Caco-2 (cell line): ENCODE data around the gene JPT2. TPM values are rescaled to one million over a fixed set of nuclear protein-coding genes. Genes with fewer than 3 reads are reported as not detected.

Source experiments
- BruUV-seq: library from RNA; stranded (reverse); fragments of 400-500 nt; replicated peaks from 2 replicates; lab custom pipeline; 2021; lab: Mats Ljungman, UMichigan
- CTCF ChIA-PET: fragments of 300-600 bp; sonication (Branson Sonifier 250); formaldehyde crosslinking; loops from one replicate; lab custom pipeline; 2022; ENCODE audit warnings: antibody characterized with exemption; lab: Charles Lee
- POLR2A ChIA-PET: fragments of 300-600 bp; sonication (Branson Sonifier 250); formaldehyde crosslinking; loops from one replicate; lab custom pipeline; 2022; ENCODE audit warnings: antibody characterized with exemption; lab: Charles Lee
- DNase-seq, 2 experiments: peaks; one replicate each; pipeline versions ENCODE4 v3.0.0 to v3.0.0-alpha.2; 2020 to 2022
- H3K27me3 ChIP-seq: replicated peaks from 2 replicates; pipeline ENCODE4 v1.6.0; 2011; ENCODE audit warnings: low read length; ENCODE audit not compliant: control insufficient read depth, insufficient read depth
- H3K36me3 ChIP-seq: 2 replicates; pipeline ENCODE4 v1.5.1; 2011; ENCODE audit warnings: low read length; ENCODE audit not compliant: control insufficient read depth, insufficient read depth
- H3K4me1 ChIP-seq: fragments of 250-450 bp; sonication (Bioruptor Pico); 2 replicates; pipeline ENCODE4 v1.5.1; 2020; ENCODE audit warnings: mild to moderate bottlenecking
- H3K4me3 ChIP-seq: 2 replicates; pipeline ENCODE4 v1.5.1; 2011; ENCODE audit warnings: low read depth, mild to moderate bottlenecking, control low read depth, low read length
- H3K9me3 ChIP-seq: fragments of 250-450 bp; sonication (Bioruptor Pico); 2 replicates; pipeline ENCODE4 v1.5.1; 2020; ENCODE audit warnings: mild to moderate bottlenecking, moderate library complexity
- H3K27ac Mint-ChIP-seq: one replicate; pipeline ENCODE4 v1.8.0; 2022; ENCODE audit warnings: mixed read lengths; ENCODE audit not compliant: unreplicated experiment
- H3K27me3 Mint-ChIP-seq: one replicate; pipeline ENCODE4 v1.8.0; 2022; ENCODE audit warnings: mixed read lengths; ENCODE audit not compliant: insufficient read depth, unreplicated experiment
- H3K36me3 Mint-ChIP-seq: one replicate; pipeline ENCODE4 v1.8.0; 2022; ENCODE audit warnings: mild to moderate bottlenecking, mixed read lengths; ENCODE audit not compliant: insufficient read depth, unreplicated experiment
- H3K4me1 Mint-ChIP-seq: one replicate; pipeline ENCODE4 v1.8.0; 2022; ENCODE audit warnings: low read depth, mixed read lengths; ENCODE audit not compliant: unreplicated experiment
- H3K4me3 Mint-ChIP-seq: one replicate; pipeline ENCODE4 v1.8.0; 2022; ENCODE audit warnings: mild to moderate bottlenecking, moderate library complexity, mixed read lengths; ENCODE audit not compliant: unreplicated experiment
- H3K9me3 Mint-ChIP-seq: one replicate; pipeline ENCODE4 v1.8.0; 2022; ENCODE audit warnings: mixed read lengths; ENCODE audit not compliant: unreplicated experiment
- CTCF ChIP-seq, 2 experiments: fragments of 200-600 bp in 1 of 2; IDR thresholded peaks; 1 replicate in 1 of 2; 2 replicates in 1 of 2; pipeline versions ENCODE4 v1.5.1 to v1.8.0; 2011 to 2022; ENCODE audit warnings: antibody characterized with exemption in 1 of 2, control low read depth in 1 of 2, inconsistent platforms in 1 of 2, low read depth in 1 of 2, low read length in 1 of 2, mild to moderate bottlenecking in 1 of 2, moderate library complexity in 1 of 2; ENCODE audit not compliant: insufficient read depth in 1 of 2, severe bottlenecking in 1 of 2, unreplicated experiment in 1 of 2
- intact Hi-C: fragments of 100-400 bp; cut with micrococcal nuclease; formaldehyde crosslinking; loops from one replicate; pipeline ENCODE4 v1.10.0; 2022; ENCODE audit not compliant: unreplicated experiment
- total RNA-seq: library from RNA; stranded (reverse); gene quantifications from 2 replicates; pipeline ENCODE4 v1.2.3, GENCODE V29; 2022

JPT2 gene
- total RNA-seq, 1 experiment from 2014 or later = 178 TPM

- BruUV-seq = no TSS peak
- no peak overlapping the region for H3K4me3 ChIP-seq
- H3K36me3 ChIP-seq = peaks cover 4% of the 10 kb centered on the region
- H3K27ac Mint-ChIP-seq = no peak overlapping the region
- DNase-seq = no peak
- no peak for TF ChIP-seq CTCF (IDR thresholded peaks at IDR 0.05; ENCODE audit: insufficient read depth in 1 of 2, low read depth in 1 of 2, low read length in 1 of 2, severe bottlenecking in 1 of 2, unreplicated experiment in 1 of 2)
- ChIA-PET CTCF (interaction anchor here (1.0 kb wide), 1 partner anchor 9 kb away, joined by 4 read pairs; no protein-coding TSS in a partner anchor), POLR2A (no interaction called here)
- H3K36me3 Mint-ChIP-seq = peaks cover 88% of the 10 kb centered on the region
- H3K4me1 Mint-ChIP-seq = no peaks in the 10 kb centered on the region
- no peak overlapping the region for H3K4me3 Mint-ChIP-seq
- no peaks in the 10 kb centered on the region for H3K27me3 ChIP-seq
- no peaks in the 10 kb centered on the region for H3K9me3 ChIP-seq
- intact Hi-C loops = no loop called here
- no peaks in the 10 kb centered on the region for H3K9me3 Mint-ChIP-seq
- no peaks in the 10 kb centered on the region for H3K27me3 Mint-ChIP-seq
- no peaks in the 10 kb centered on the region for H3K4me1 ChIP-seq
Observed at GRCh38 chr16:1696863-1697262, 18.8 kb downstream of the JPT2 start.

- no peak for DNase-seq
- H3K4me1 ChIP-seq = no peaks in the 10 kb centered on the region
- peaks cover 4% of the 10 kb centered on the region for H3K36me3 ChIP-seq
- CTCF ChIA-PET = no interaction called here
- Mint-ChIP-seq H3K9me3 (no peaks in the 10 kb centered on the region), H3K4me3 (no peak overlapping the region), H3K4me1 (peaks cover under 1% of the 10 kb centered on the region), H3K27ac (no peak overlapping the region), H3K27me3 (no peaks in the 10 kb centered on the region), H3K36me3 (peaks cover 88% of the 10 kb centered on the region)
- no peaks in the 10 kb centered on the region for H3K9me3 ChIP-seq
- intact Hi-C loops = no loop called here
- TF ChIP-seq CTCF (IDR thresholded peaks at IDR 0.05; ENCODE audit: insufficient read depth in 1 of 2, low read depth in 1 of 2, low read length in 1 of 2, severe bottlenecking in 1 of 2, unreplicated experiment in 1 of 2) = no peak
- no peaks in the 10 kb centered on the region for H3K27me3 ChIP-seq
- H3K4me3 ChIP-seq = no peak overlapping the region
- POLR2A ChIA-PET = no interaction called here
- no TSS peak for BruUV-seq
Observed at GRCh38 chr16:1698680-1699079, 20.6 kb downstream of the JPT2 start.

- peaks cover 4% of the 10 kb centered on the region for H3K36me3 ChIP-seq
- Mint-ChIP-seq H3K4me1 (peaks cover 8% of the 10 kb centered on the region), H3K27me3 (no peaks in the 10 kb centered on the region), H3K4me3 (no peak overlapping the region), H3K9me3 (no peaks in the 10 kb centered on the region), H3K36me3 (peaks cover 87% of the 10 kb centered on the region), H3K27ac (no peak overlapping the region)
- no peaks in the 10 kb centered on the region for H3K9me3 ChIP-seq
- H3K4me3 ChIP-seq = no peak overlapping the region
- H3K4me1 ChIP-seq = no peaks in the 10 kb centered on the region; the same call in 1 of the 2 replicates
- POLR2A ChIA-PET = no interaction called here
- BruUV-seq = no TSS peak
- no peak for TF ChIP-seq CTCF (IDR thresholded peaks at IDR 0.05; ENCODE audit: insufficient read depth in 1 of 2, low read depth in 1 of 2, low read length in 1 of 2, severe bottlenecking in 1 of 2, unreplicated experiment in 1 of 2)
- no peak for DNase-seq
- intact Hi-C loops = no loop called here
- CTCF ChIA-PET = interaction anchor here (0.6 kb wide), 1 partner anchor 20 kb away, joined by 3 read pairs; no protein-coding TSS in a partner anchor
- H3K27me3 ChIP-seq = no peaks in the 10 kb centered on the region
Observed at GRCh38 chr16:1700246-1700645, 22.2 kb downstream of the JPT2 start.
